HTR-8/SVneo (cell line): ENCODE data around the gene ELF1.
"Not testable (repeated sequence)": the region's sequence is repeated elsewhere in the genome, so short reads cannot be mapped to it uniquely, and the experiment has no call there.

ENCODE experiments used
- DNase-seq: peaks from one replicate; pipeline ENCODE4 v3.0.0; 2011; ENCODE audit warnings: low spot score, mixed read lengths; ENCODE audit not compliant: insufficient read length
- FAIRE-seq: peaks from 2 replicates; lab custom pipeline; 2011; peaks lifted over from hg19 to GRCh38; lab: Jason Lieb, UNC

ELF1 gene

GRCh38 chr13:40909541-40910200 is 109.4 kb downstream of the ELF1 start:
- FAIRE-seq, DNase-seq: not testable (repeated sequence)

GRCh38 chr13:40908546-40908945 is 110.6 kb downstream of the ELF1 start:
- FAIRE-seq = no peak
- no peak for DNase-seq

- not testable (repeated sequence) for FAIRE-seq, DNase-seq
These were observed 118.1 kb downstream of the ELF1 start for GRCh38 chr13:40901032-40901431.

- not testable (repeated sequence) for DNase-seq, FAIRE-seq
These were observed 118.5 kb downstream of the ELF1 start for GRCh38 chr13:40900568-40900967.

GRCh38 chr13:40897053-40897452 is 122.1 kb downstream of the ELF1 start:
- DNase-seq = no peak
- FAIRE-seq = no peak

- FAIRE-seq (no peak), DNase-seq (no peak)
These were observed 123.6 kb downstream of the ELF1 start for GRCh38 chr13:40895227-40896184.

GRCh38 chr13:40893573-40893972 is 125.5 kb downstream of the ELF1 start:
- FAIRE-seq, DNase-seq: not testable (repeated sequence)

GRCh38 chr13:40886017-40886416 is 133.1 kb downstream of the ELF1 start:
- DNase-seq = no peak

GRCh38 chr13:40884175-40884574 is 134.9 kb downstream of the ELF1 start:
- FAIRE-seq, DNase-seq: not testable (repeated sequence)

More at GRCh38 chr13:40886017-40886416, 133.1 kb downstream of the ELF1 start:
- FAIRE-seq = no peak
